PC-9 (cell line): ENCODE data around the gene TDRKH. TPM values are rescaled to one million over a fixed set of nuclear protein-coding genes. Genes with fewer than 3 reads are reported as not detected.

Experiments used
- BruUV-seq: library from RNA; stranded (reverse); fragments of 400-500 nt; replicated peaks from 2 replicates; lab custom pipeline; 2021; lab: Mats Ljungman, UMichigan
- CTCF ChIA-PET: fragments of 300-600 bp; sonication (Branson Sonifier 250); formaldehyde crosslinking; loops from one replicate; lab custom pipeline; 2022; ENCODE audit warnings: antibody characterized with exemption; lab: Charles Lee
- POLR2A ChIA-PET: fragments of 300-600 bp; sonication (Branson Sonifier 250); formaldehyde crosslinking; loops from one replicate; lab custom pipeline; 2022; ENCODE audit warnings: antibody characterized with exemption; ENCODE audit not compliant: unreplicated experiment; lab: Charles Lee
- DNase-seq, 2 experiments: peaks; one replicate each; pipeline versions ENCODE4 v3.0.0 to v3.0.0-alpha.2; 2015 to 2022; ENCODE audit warnings: mixed read lengths in 1 of 2
- H2AFZ ChIP-seq: fragments of 200-600 bp; sonication (generic); 2 replicates; pipeline ENCODE4 v1.8.1; 2017; ENCODE audit warnings: antibody characterized with exemption
- H3F3A ChIP-seq: fragments of 200-600 bp; sonication (generic); 2 replicates; pipeline ENCODE4 v1.8.1; 2017; ENCODE audit warnings: antibody characterized with exemption, mild to moderate bottlenecking, low read depth; ENCODE audit not compliant: insufficient read depth
- H3K27ac ChIP-seq: fragments of 200-600 bp; sonication (generic); 2 replicates; pipeline ENCODE4 v1.6.1; 2016; ENCODE audit warnings: mixed run types
- H3K27me3 ChIP-seq: fragments of 200-600 bp; sonication (generic); 2 replicates; pipeline ENCODE4 v1.6.1; 2016; ENCODE audit warnings: low read depth, mixed run types; ENCODE audit not compliant: insufficient read depth
- H3K36me3 ChIP-seq: fragments of 200-600 bp; sonication (generic); 2 replicates; pipeline ENCODE4 v1.6.1; 2016; ENCODE audit warnings: low read depth, mixed run types
- H3K4me1 ChIP-seq: fragments of 200-600 bp; sonication (generic); replicated peaks from 2 replicates; pipeline ENCODE4 v1.6.1; 2016; ENCODE audit warnings: mixed run types; ENCODE audit not compliant: insufficient read depth
- H3K4me2 ChIP-seq: fragments of 200-600 bp; sonication (generic); 2 replicates; pipeline ENCODE4 v1.6.1; 2017; ENCODE audit warnings: mixed run types
- H3K4me3 ChIP-seq: fragments of 200-600 bp; sonication (generic); 2 replicates; pipeline ENCODE4 v1.6.1; 2016; ENCODE audit warnings: mixed run types
- H3K79me2 ChIP-seq: fragments of 200-600 bp; sonication (generic); 2 replicates; pipeline ENCODE4 v1.6.1; 2017; ENCODE audit warnings: low read depth, mixed run types
- H3K9me2 ChIP-seq: fragments of 200-600 bp; sonication (generic); 2 replicates; pipeline ENCODE4 v1.8.1; 2017; ENCODE audit warnings: mild to moderate bottlenecking; ENCODE audit not compliant: insufficient read depth
- H3K9me3 ChIP-seq: fragments of 200-600 bp; sonication (generic); 2 replicates; pipeline ENCODE4 v1.8.1; 2016; ENCODE audit warnings: low read depth; ENCODE audit not compliant: insufficient read depth
- H4K20me1 ChIP-seq: fragments of 200-600 bp; sonication (generic); 2 replicates; pipeline ENCODE4 v1.8.1; 2017; ENCODE audit not compliant: insufficient read depth
- CTCF ChIP-seq: fragments of 200-600 bp; sonication (generic); conservative IDR thresholded peaks from 2 replicates; pipeline ENCODE4 v1.6.1; 2017; ENCODE audit warnings: mixed run types, antibody characterized with exemption, mild to moderate bottlenecking, moderate library complexity
- EZH2 ChIP-seq: fragments of 200-600 bp; sonication (generic); IDR thresholded peaks from 2 replicates; pipeline ENCODE4 v1.8.0; 2017; ENCODE audit warnings: antibody characterized with exemption, low read depth
- intact Hi-C: fragments of 100-400 bp; cut with micrococcal nuclease; formaldehyde crosslinking; loops from one replicate; pipeline ENCODE4 v1.10.0; 2022; ENCODE audit not compliant: unreplicated experiment
- total RNA-seq: library from RNA; stranded (reverse); gene quantifications from 2 replicates; pipeline ENCODE4 v1.2.3, GENCODE V29; 2021

Gene TDRKH
- total RNA-seq, 1 experiment from 2014 or later = 17.3 TPM

GRCh38 chr1:151741516-151741915 is 48.8 kb downstream of the TDRKH start:
- Histone ChIP-seq H2AFZ (no peak overlapping the region), H3F3A (no peaks in the 10 kb centered on the region; the same call in 1 of the 2 replicates), H3K4me2 (no peak overlapping the region), H3K4me3 (no peak overlapping the region), H3K27me3 (no peaks in the 10 kb centered on the region), H3K36me3 (no peaks in the 10 kb centered on the region), H4K20me1 (no peaks in the 10 kb centered on the region), H3K9me2 (no peaks in the 10 kb centered on the region), H3K4me1 (peaks cover 12% of the 10 kb centered on the region), H3K9me3 (peaks cover 5% of the 10 kb centered on the region; the same call in 1 of the 2 replicates), H3K27ac (no peak overlapping the region), H3K79me2 (no peaks in the 10 kb centered on the region)
- TF ChIP-seq CTCF (no peak), EZH2 (no peak)
- intact Hi-C loops = no loop called here
- DNase-seq = no peak
- CTCF ChIA-PET = no interaction called here
- POLR2A ChIA-PET = no interaction called here
- BruUV-seq = no TSS peak

GRCh38 chr1:151739590-151740355 is 50.5 kb downstream of the TDRKH start:
- Histone ChIP-seq H3K36me3 (no peaks in the 10 kb centered on the region), H3K4me1 (peaks cover 12% of the 10 kb centered on the region), H3K4me2 (peak overlapping the region; percentile 60), H3K4me3 (no peak overlapping the region), H4K20me1 (no peaks in the 10 kb centered on the region), H3K9me2 (no peaks in the 10 kb centered on the region), H3K27me3 (no peaks in the 10 kb centered on the region), H3F3A (peaks cover 2% of the 10 kb centered on the region; the same call in 1 of the 2 replicates), H3K79me2 (no peaks in the 10 kb centered on the region), H3K27ac (no peak overlapping the region), H3K9me3 (peaks cover 5% of the 10 kb centered on the region; the same call in 1 of the 2 replicates), H2AFZ (no peak overlapping the region)
- TF ChIP-seq EZH2 (no peak), CTCF (no peak; the same call in 1 of the 2 replicates)
- CTCF ChIA-PET = interaction anchor here (0.6 kb wide), 1 partner anchor 341 kb away, joined by 4 read pairs; no protein-coding TSS in a partner anchor
- POLR2A ChIA-PET = no interaction called here
- intact Hi-C loops = loop anchor here (5.0 kb wide), 1 partner anchor 192 kb away; no protein-coding TSS in a partner anchor
- no TSS peak for BruUV-seq
- DNase-seq = peak; percentile 58 to 78

- no peaks in the 10 kb centered on the region for H3K36me3 ChIP-seq
- H3K27ac ChIP-seq = no peak overlapping the region
- DNase-seq = no peak
- ChIA-PET POLR2A (no interaction called here), CTCF (no interaction called here)
- H3K27me3 ChIP-seq = no peaks in the 10 kb centered on the region
- H2AFZ ChIP-seq = no peak overlapping the region
- no peaks in the 10 kb centered on the region for H3K79me2 ChIP-seq
- H3F3A ChIP-seq = peaks cover 4% of the 10 kb centered on the region; the same call in 1 of the 2 replicates
- no TSS peak for BruUV-seq
- no peak for TF ChIP-seq CTCF
- H3K9me3 ChIP-seq = peaks cover 5% of the 10 kb centered on the region; the same call in 1 of the 2 replicates
- H3K4me2 ChIP-seq = no peak overlapping the region
- H3K4me1 ChIP-seq = peaks cover 17% of the 10 kb centered on the region
- no peaks in the 10 kb centered on the region for H4K20me1 ChIP-seq
- no peaks in the 10 kb centered on the region for H3K9me2 ChIP-seq
- no peak overlapping the region for H3K4me3 ChIP-seq
- intact Hi-C loops = loop anchor here (5.0 kb wide), 1 partner anchor 190 kb away; no protein-coding TSS in a partner anchor
These were observed 52.8 kb downstream of the TDRKH start for GRCh38 chr1:151737479-151737878.
